ENCODE data around the gene ME3.

DNA sequence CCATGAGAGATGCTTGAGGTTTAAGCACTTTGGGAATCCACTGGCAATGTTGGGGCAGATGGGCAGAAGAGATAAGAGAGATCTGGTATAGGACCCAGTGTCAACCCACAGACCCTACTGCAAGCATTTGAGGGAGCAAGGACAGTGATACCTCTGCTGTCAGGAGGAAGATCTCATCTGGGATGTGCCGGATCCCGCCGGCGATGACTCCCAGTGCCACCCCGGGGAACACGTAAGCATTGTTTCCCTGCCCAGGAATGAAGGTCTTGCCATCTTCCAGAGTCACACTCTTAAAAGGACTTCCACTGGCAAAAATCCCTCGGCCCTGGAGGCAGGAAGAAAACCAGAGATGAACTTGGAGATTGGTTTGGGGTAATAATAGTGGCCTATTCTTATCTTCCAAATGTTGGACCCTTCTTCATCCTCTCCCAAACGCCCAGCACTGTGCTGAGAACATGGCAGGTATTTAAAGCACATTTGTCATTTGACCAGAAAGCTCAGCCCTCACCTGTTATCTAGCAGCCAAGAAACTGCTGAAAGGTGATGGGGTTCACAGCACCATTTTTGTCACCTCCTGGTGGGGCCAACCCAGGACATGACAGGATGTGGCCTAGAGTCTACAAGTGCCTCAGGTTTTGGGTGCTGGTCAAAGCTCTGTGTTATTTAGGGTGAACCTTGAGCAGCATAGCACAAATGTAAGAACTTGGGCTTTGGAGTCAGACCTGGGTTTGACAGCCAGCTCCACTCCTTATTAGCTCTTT is 226.1 kb downstream of the ME3 start:
- no peak for TF ChIP-seq EZH2 (IDR thresholded peaks at IDR 0.05; ENCODE audit: insufficient read depth, poor library complexity, severe bottlenecking)
- TF ChIP-seq EZH2phosphoT487 (IDR thresholded peaks at IDR 0.05; ENCODE audit: insufficient read depth, low read depth), result no peak

Measured in GM23248 (cell line).